ENCODE results near the gene MKNK2.

GRCh38 chr19:2022289-2022688, 28.8 kb downstream of the MKNK2 start:
- TF ChIP-seq CTCF (optimal IDR thresholded peaks at IDR 0.05 in 1 of 3, IDR thresholded peaks at IDR 0.05 in 1 of 3, conservative IDR thresholded peaks at IDR 0.05 in 1 of 3; ENCODE audit: extremely low read depth in 1 of 3, insufficient read depth in 2 of 3, low read length in 3 of 3) (no peak), EZH2 (IDR thresholded peaks at IDR 0.05; ENCODE audit: low read length) (no peak)
